Measurements from ENCODE around the gene RMND1. TPM values are rescaled to one million over a fixed set of nuclear protein-coding genes. Genes with fewer than 3 reads are reported as not detected.
A peak's percentile ranks its signal among the peaks of the same experiment; 100 is the strongest.

Gene RMND1
- total RNA-seq, 1 donor, result 30.7 TPM

GRCh38 chr6:151390276-151390850 lies 61.6 kb downstream of the RMND1 start:
- TF ChIP-seq, protein P1, sequence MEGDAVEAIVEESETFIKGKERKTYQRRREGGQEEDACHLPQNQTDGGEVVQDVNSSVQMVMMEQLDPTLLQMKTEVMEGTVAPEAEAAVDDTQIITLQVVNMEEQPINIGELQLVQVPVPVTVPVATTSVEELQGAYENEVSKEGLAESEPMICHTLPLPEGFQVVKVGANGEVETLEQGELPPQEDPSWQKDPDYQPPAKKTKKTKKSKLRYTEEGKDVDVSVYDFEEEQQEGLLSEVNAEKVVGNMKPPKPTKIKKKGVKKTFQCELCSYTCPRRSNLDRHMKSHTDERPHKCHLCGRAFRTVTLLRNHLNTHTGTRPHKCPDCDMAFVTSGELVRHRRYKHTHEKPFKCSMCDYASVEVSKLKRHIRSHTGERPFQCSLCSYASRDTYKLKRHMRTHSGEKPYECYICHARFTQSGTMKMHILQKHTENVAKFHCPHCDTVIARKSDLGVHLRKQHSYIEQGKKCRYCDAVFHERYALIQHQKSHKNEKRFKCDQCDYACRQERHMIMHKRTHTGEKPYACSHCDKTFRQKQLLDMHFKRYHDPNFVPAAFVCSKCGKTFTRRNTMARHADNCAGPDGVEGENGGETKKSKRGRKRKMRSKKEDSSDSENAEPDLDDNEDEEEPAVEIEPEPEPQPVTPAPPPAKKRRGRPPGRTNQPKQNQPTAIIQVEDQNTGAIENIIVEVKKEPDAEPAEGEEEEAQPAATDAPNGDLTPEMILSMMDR (IDR thresholded peaks at IDR 0.05; ENCODE audit: insufficient read depth, low read depth, low read length), result no peak
- H3K4me3 ChIP-seq (ENCODE audit: low read depth, low read length), result peak overlapping the region; percentile 84
- DNase-seq (ENCODE audit: low read depth), result peak; percentile 99

DNA sequence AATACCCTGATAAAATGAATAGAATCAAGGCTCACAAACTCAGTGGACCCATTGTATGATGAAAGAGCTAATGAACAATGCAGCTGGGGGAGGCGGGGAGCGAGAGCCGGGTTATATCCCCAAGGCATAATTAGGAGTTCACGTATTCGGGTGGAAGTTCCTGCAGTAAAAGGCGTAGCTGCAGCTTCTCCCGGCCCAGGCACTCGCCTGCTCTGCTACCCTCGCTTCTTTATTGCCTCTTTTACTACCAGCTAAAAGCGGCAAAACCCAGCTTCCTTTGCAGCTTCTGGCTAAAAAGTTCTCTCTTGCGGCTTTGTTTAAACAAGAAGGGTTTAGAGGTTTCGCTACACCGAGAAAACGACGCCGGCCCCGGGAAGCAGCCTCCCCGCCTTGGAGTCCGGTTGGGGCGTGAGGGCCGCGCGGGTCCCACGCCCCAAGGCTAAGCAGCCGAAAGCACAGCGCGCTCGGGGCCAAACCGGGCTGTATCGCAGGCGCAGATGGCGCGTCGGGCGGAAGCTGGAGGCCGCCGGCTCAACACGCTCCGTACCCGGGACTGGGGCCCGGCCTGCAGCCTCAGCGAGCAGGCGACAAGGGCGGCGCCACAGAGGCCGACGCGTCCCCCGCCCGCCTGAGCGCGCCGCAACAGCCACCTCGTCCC lies 62.2 kb downstream of the RMND1 start:
- peak; percentile 80 for DNase-seq (ENCODE audit: low read depth)
- peak overlapping the region; percentile 81 for H3K4me3 ChIP-seq (ENCODE audit: low read depth, low read length)
- TF ChIP-seq, protein P1 (IDR thresholded peaks at IDR 0.05; ENCODE audit: insufficient read depth, low read depth, low read length), result no peak

- TF ChIP-seq, protein P1 (IDR thresholded peaks at IDR 0.05; ENCODE audit: insufficient read depth, low read depth, low read length), result no peak
- DNase-seq (ENCODE audit: low read depth), result no peak
- peak overlapping the region; percentile 81 for H3K4me3 ChIP-seq (ENCODE audit: low read depth, low read length)
These were observed 62.8 kb downstream of the RMND1 start for GRCh38 chr6:151388997-151389617.

- H3K4me3 ChIP-seq (ENCODE audit: low read depth, low read length), result no peak overlapping the region
- TF ChIP-seq, protein P1 (IDR thresholded peaks at IDR 0.05; ENCODE audit: insufficient read depth, low read depth, low read length), result no peak
- no peak for DNase-seq (ENCODE audit: low read depth)
These were observed 63.7 kb downstream of the RMND1 start for GRCh38 chr6:151388236-151388635.

GRCh38 chr6:151387175-151387970 lies 64.6 kb downstream of the RMND1 start:
- no peak overlapping the region for H3K4me3 ChIP-seq (ENCODE audit: low read depth, low read length)
- TF ChIP-seq, protein P1 (IDR thresholded peaks at IDR 0.05; ENCODE audit: insufficient read depth, low read depth, low read length), result no peak
- DNase-seq (ENCODE audit: low read depth), result peak; percentile 41

GRCh38 chr6:151385177-151385576 lies 66.7 kb downstream of the RMND1 start:
- DNase-seq (ENCODE audit: low read depth), result no peak
- no peak overlapping the region for H3K4me3 ChIP-seq (ENCODE audit: low read depth, low read length)
- TF ChIP-seq, protein P1 (IDR thresholded peaks at IDR 0.05; ENCODE audit: insufficient read depth, low read depth, low read length), result no peak
